KMS-11 (cell line): Measurements from ENCODE around the gene FANCL.
"Not testable (repeated sequence)": the region's sequence is repeated elsewhere in the genome, so short reads cannot be mapped to it uniquely, and the experiment has no call there.

Experiments
- H2AFZ ChIP-seq: fragments of 200-600 bp; sonication (generic); 2 replicates; pipeline ENCODE4 v1.6.1; 2016; ENCODE audit warnings: antibody characterized with exemption, mixed run types, low read depth
- H3K27ac ChIP-seq: fragments of 200-600 bp; sonication (generic); 2 replicates; pipeline ENCODE4 v1.6.1; 2016; ENCODE audit warnings: mild to moderate bottlenecking, mixed run types
- H3K27me3 ChIP-seq: fragments of 200-600 bp; sonication (generic); 2 replicates; pipeline ENCODE4 v1.6.1; 2017; ENCODE audit warnings: mild to moderate bottlenecking, low read depth, mixed run types, moderate library complexity; ENCODE audit not compliant: insufficient read depth
- H3K36me3 ChIP-seq: fragments of 200-600 bp; sonication (generic); 2 replicates; pipeline ENCODE4 v1.6.1; 2017; ENCODE audit warnings: mild to moderate bottlenecking, mixed run types; ENCODE audit not compliant: insufficient read depth
- H3K4me1 ChIP-seq: fragments of 200-600 bp; sonication (generic); 2 replicates; pipeline ENCODE4 v1.6.1; 2016; ENCODE audit warnings: mild to moderate bottlenecking, low read depth, mixed run types; ENCODE audit not compliant: poor library complexity, severe bottlenecking
- H3K4me2 ChIP-seq: fragments of 200-600 bp; sonication (generic); 2 replicates; pipeline ENCODE4 v1.7.0; 2016; ENCODE audit warnings: mild to moderate bottlenecking, mixed run types
- H3K4me3 ChIP-seq: fragments of 200-600 bp; sonication (generic); IDR thresholded peaks from 2 replicates; pipeline ENCODE4 v1.6.1; 2017; ENCODE audit warnings: low read depth, low read length, mixed read lengths; ENCODE audit not compliant: insufficient read depth
- H3K79me2 ChIP-seq: fragments of 200-600 bp; sonication (generic); 2 replicates; pipeline ENCODE4 v1.6.1; 2016; ENCODE audit warnings: low read depth, mixed run types; ENCODE audit not compliant: insufficient read depth
- H3K9ac ChIP-seq: fragments of 200-600 bp; sonication (generic); 2 replicates; pipeline ENCODE4 v1.6.1; 2016; ENCODE audit warnings: mild to moderate bottlenecking, mixed run types
- H4K20me1 ChIP-seq: fragments of 200-600 bp; sonication (generic); 2 replicates; pipeline ENCODE4 v1.6.1; 2016; ENCODE audit warnings: mild to moderate bottlenecking, mixed run types; ENCODE audit not compliant: insufficient read depth
- CTCF ChIP-seq: fragments of 200-600 bp; sonication (generic); conservative IDR thresholded peaks from 2 replicates; pipeline ENCODE4 v1.6.1; 2017; ENCODE audit warnings: low read depth, mild to moderate bottlenecking, antibody characterized with exemption, low read length, moderate library complexity, mixed read lengths

Gene FANCL

GRCh38 chr2:58240670-58241545, at the start of gene FANCL:
TSS of gene FANCL (minus strand) at chr2:58241325. CDS start at chr2:58241313, 12 bp downstream.
- peak within 1 kb of the TSS; percentile 87 for H3K27ac ChIP-seq
- peaks cover 38% of the 10 kb centered on the region for H3K4me1 ChIP-seq
- H3K9ac ChIP-seq, result peak within 1 kb of the TSS; percentile 92
- no peaks in the 10 kb centered on the region for H3K36me3 ChIP-seq
- no peaks in the 10 kb centered on the region for H3K27me3 ChIP-seq
- H3K79me2 ChIP-seq, result peaks cover 49% of the 10 kb centered on the region
- no peaks in the 10 kb centered on the region for H4K20me1 ChIP-seq
- peak within 1 kb of the TSS; percentile 97 for H2AFZ ChIP-seq
- H3K4me3 ChIP-seq, result peak within 1 kb of the TSS; percentile 96
- no peak for TF ChIP-seq CTCF
- peak within 1 kb of the TSS; percentile 96 for H3K4me2 ChIP-seq

GRCh38 chr2:58289029-58289428, 47.9 kb upstream of the FANCL start:
- Histone ChIP-seq H3K4me2 (no peak overlapping the region), H3K27me3 (no peaks in the 10 kb centered on the region), H3K4me3 (no peak overlapping the region), H3K4me1 (no peaks in the 10 kb centered on the region), H3K9ac (no peak overlapping the region), H4K20me1 (no peaks in the 10 kb centered on the region), H2AFZ (no peak overlapping the region), H3K79me2 (no peaks in the 10 kb centered on the region), H3K27ac (no peak overlapping the region), H3K36me3 (no peaks in the 10 kb centered on the region)
- no peak for TF ChIP-seq CTCF

- TF ChIP-seq CTCF, result no peak
- Histone ChIP-seq H3K27me3 (no peaks in the 10 kb centered on the region), H3K4me3 (no peak overlapping the region), H3K9ac (no peak overlapping the region), H3K79me2 (no peaks in the 10 kb centered on the region), H3K4me2 (no peak overlapping the region), H3K36me3 (no peaks in the 10 kb centered on the region), H3K27ac (no peak overlapping the region), H3K4me1 (no peaks in the 10 kb centered on the region), H4K20me1 (no peaks in the 10 kb centered on the region), H2AFZ (no peak overlapping the region)
Observed at GRCh38 chr2:58283931-58284330, 42.8 kb upstream of the FANCL start.

GRCh38 chr2:58275144-58275543, 34.0 kb upstream of the FANCL start:
- not testable (repeated sequence) for H3K27ac ChIP-seq, H3K36me3 ChIP-seq, H3K4me1 ChIP-seq, H3K4me3 ChIP-seq, H3K27me3 ChIP-seq, H4K20me1 ChIP-seq, H3K79me2 ChIP-seq, H3K4me2 ChIP-seq, H2AFZ ChIP-seq, H3K9ac ChIP-seq

GRCh38 chr2:58271826-58272225, 30.7 kb upstream of the FANCL start:
- Histone ChIP-seq H3K4me3 (no peak overlapping the region), H4K20me1 (no peaks in the 10 kb centered on the region), H3K4me2 (no peak overlapping the region), H2AFZ (no peak overlapping the region), H3K79me2 (no peaks in the 10 kb centered on the region), H3K36me3 (no peaks in the 10 kb centered on the region), H3K4me1 (no peaks in the 10 kb centered on the region), H3K27ac (no peak overlapping the region), H3K9ac (no peak overlapping the region), H3K27me3 (no peaks in the 10 kb centered on the region)
- no peak for TF ChIP-seq CTCF
